ENCODE data around the gene VSIG8.

VSIG8 gene

DNA sequence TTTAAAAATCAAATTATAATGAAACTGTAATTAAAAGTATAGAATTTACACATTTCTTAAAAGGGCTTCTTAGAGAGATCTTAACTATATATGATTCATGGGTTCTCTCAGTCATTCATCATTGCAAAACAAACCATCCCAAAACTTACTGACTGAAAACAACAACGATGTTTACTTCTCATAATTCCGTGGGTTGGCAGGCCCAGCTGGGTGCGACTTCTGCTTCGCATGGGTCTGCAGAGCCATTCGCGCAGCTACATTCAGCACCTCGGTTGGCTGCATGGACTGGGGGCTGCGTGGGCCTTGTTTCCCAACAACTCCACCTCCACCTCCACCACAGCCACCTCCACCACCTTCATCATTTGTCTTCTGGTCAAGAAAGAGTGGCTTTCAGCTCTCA is 31.7 kb downstream of the VSIG8 start:
- no peaks in the 10 kb centered on the region for H3K9me3 ChIP-seq (ENCODE audit: severe bottlenecking)
- TF ChIP-seq, protein P1, sequence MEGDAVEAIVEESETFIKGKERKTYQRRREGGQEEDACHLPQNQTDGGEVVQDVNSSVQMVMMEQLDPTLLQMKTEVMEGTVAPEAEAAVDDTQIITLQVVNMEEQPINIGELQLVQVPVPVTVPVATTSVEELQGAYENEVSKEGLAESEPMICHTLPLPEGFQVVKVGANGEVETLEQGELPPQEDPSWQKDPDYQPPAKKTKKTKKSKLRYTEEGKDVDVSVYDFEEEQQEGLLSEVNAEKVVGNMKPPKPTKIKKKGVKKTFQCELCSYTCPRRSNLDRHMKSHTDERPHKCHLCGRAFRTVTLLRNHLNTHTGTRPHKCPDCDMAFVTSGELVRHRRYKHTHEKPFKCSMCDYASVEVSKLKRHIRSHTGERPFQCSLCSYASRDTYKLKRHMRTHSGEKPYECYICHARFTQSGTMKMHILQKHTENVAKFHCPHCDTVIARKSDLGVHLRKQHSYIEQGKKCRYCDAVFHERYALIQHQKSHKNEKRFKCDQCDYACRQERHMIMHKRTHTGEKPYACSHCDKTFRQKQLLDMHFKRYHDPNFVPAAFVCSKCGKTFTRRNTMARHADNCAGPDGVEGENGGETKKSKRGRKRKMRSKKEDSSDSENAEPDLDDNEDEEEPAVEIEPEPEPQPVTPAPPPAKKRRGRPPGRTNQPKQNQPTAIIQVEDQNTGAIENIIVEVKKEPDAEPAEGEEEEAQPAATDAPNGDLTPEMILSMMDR (IDR thresholded peaks at IDR 0.05; ENCODE audit: low read depth, low read length), result no peak
- H3K27me3 ChIP-seq (ENCODE audit: insufficient read depth, low read depth, severe bottlenecking), result peaks cover 96% of the 10 kb centered on the region
- no peak for DNase-seq
- no peak overlapping the region for H3K4me3 ChIP-seq (ENCODE audit: low read depth, low read length)
- no peaks in the 10 kb centered on the region for H3K36me3 ChIP-seq
- H3K27ac ChIP-seq, result no peak overlapping the region

DNA sequence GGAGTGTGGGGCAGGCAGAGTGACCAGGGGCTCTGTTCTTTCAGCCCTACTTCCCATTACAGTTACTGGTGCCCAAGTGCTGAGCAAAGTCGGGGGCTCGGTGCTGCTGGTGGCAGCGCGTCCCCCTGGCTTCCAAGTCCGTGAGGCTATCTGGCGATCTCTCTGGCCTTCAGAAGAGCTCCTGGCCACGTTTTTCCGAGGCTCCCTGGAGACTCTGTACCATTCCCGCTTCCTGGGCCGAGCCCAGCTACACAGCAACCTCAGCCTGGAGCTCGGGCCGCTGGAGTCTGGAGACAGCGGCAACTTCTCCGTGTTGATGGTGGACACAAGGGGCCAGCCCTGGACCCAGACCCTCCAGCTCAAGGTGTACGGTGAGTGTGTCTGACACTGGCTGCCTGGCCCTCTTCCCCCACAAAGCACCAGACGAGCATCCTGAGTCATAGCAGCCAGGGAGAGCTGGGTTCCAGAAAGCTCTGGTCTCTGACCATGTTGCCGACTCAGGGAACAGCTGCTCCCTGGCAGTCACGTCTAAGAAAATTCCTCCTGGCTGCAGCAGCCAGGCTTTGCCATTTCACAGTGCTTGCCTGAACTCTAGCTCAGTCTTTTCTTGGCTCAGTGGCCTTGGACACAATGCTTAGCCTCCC is 32.5 kb downstream of the VSIG8 start:
- Histone ChIP-seq H3K27me3 (ENCODE audit: insufficient read depth, low read depth, severe bottlenecking) (peaks cover 96% of the 10 kb centered on the region), H3K9me3 (ENCODE audit: severe bottlenecking) (no peaks in the 10 kb centered on the region), H3K4me3 (ENCODE audit: low read depth, low read length) (no peak overlapping the region), H3K27ac (no peak overlapping the region), H3K36me3 (no peaks in the 10 kb centered on the region)
- TF ChIP-seq, protein P1 (IDR thresholded peaks at IDR 0.05; ENCODE audit: low read depth, low read length), result no peak
- DNase-seq, result no peak

DNA sequence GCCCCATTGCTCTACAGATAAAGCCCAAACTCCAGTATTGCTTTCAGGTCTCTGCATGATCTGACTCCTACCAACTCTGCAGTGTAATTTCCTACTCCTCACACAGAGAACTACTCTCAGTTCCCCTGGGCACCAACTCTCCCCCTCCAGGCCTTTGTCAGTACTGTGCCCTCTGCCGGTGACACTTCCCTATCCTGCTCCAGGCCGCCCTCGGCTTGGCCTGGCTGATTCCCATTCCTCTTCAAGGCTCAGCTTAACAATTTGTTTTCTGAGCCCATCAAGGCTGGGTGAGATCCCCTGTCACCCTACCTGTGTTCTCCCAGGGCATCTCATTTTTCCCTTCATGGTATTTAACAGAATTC is 33.2 kb downstream of the VSIG8 start:
- peaks cover 96% of the 10 kb centered on the region for H3K27me3 ChIP-seq (ENCODE audit: insufficient read depth, low read depth, severe bottlenecking)
- DNase-seq, result peak; percentile 40
- no peaks in the 10 kb centered on the region for H3K36me3 ChIP-seq
- peaks cover 2% of the 10 kb centered on the region for H3K9me3 ChIP-seq (ENCODE audit: severe bottlenecking)
- TF ChIP-seq, protein P1 (IDR thresholded peaks at IDR 0.05; ENCODE audit: low read depth, low read length), result peak; percentile 62
- H3K27ac ChIP-seq, result no peak overlapping the region
- H3K4me3 ChIP-seq (ENCODE audit: low read depth, low read length), result no peak overlapping the region

DNA sequence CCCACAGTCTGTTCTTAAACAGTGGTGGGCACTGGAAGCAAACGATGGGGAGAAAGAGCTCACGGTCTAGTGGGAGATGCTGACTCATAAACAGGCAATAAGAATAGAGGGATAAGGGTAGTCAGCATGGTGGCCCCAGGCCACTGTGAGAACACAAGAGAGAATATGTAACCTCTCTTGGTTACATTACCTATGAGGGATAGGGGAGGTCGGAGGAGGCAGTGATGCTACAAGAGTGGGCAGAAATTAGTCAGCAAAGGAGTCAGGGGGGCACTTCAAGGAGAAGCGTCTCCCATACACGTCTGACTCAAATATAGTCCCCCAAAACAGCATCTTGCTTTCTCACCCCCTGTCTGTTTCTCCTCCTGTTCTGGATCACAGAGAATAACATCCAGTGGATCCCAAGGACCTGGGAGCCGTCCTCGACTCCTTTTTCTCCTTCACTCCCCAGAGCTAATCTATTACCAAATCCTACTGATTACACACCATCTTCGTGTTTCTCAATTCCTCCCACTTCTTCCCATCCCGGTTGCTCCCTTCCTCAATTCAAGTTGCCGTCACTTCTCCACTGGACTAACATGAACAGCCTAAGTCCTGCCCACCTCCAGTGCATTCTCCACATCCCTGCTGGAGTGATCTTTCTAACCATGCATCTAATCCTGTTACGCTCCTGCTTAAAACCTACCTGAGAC is 33.7 kb downstream of the VSIG8 start:
- peaks cover 2% of the 10 kb centered on the region for H3K9me3 ChIP-seq (ENCODE audit: severe bottlenecking)

DNA sequence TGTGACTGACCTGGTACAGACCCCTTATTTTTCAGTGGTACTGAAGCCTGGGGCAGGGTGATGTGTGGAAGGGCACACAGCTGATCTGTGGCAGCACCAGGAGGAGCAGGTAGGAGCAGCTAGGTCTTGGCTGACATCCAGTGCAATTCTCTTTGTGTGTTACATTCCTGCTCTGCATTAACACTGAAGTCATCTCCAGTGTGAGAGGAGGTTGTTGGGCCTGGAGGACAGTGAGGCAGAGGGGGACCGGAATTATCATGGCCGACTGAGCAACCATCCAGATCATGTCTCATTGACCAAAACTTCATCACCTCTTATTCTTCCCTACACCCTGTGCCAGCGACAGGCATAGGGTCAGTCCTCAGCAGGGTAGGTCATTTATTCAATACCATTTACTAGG is 34.3 kb downstream of the VSIG8 start:
- no peak for DNase-seq
- Histone ChIP-seq H3K9me3 (ENCODE audit: severe bottlenecking) (peaks cover 2% of the 10 kb centered on the region), H3K27ac (no peak overlapping the region), H3K36me3 (no peaks in the 10 kb centered on the region), H3K27me3 (ENCODE audit: insufficient read depth, low read depth, severe bottlenecking) (peaks cover 96% of the 10 kb centered on the region), H3K4me3 (ENCODE audit: low read depth, low read length) (no peak overlapping the region)
- TF ChIP-seq, protein P1 (IDR thresholded peaks at IDR 0.05; ENCODE audit: low read depth, low read length), result no peak

More for the DNA sequence above, 33.7 kb downstream of the VSIG8 start:
- H3K36me3 ChIP-seq, result no peaks in the 10 kb centered on the region
- no peak overlapping the region for H3K4me3 ChIP-seq (ENCODE audit: low read depth, low read length)
- H3K27me3 ChIP-seq (ENCODE audit: insufficient read depth, low read depth, severe bottlenecking), result peaks cover 96% of the 10 kb centered on the region
- TF ChIP-seq, protein P1 (IDR thresholded peaks at IDR 0.05; ENCODE audit: low read depth, low read length), result no peak
- H3K27ac ChIP-seq, result no peak overlapping the region
- no peak for DNase-seq
